HG02763 (cell line): ENCODE results near the gene IL13.
"Not testable (repeated sequence)": the region's sequence is repeated elsewhere in the genome, so short reads cannot be mapped to it uniquely, and the experiment has no call there.

ENCODE experiments used
- ATAC-seq: cut with Tn5 transposase; IDR thresholded peaks from one replicate; pipeline ENCODE4 v1.9.1; 2021; ENCODE audit warnings: mild to moderate bottlenecking, moderate library complexity; ENCODE audit not compliant: unreplicated experiment

Gene IL13

DNA sequence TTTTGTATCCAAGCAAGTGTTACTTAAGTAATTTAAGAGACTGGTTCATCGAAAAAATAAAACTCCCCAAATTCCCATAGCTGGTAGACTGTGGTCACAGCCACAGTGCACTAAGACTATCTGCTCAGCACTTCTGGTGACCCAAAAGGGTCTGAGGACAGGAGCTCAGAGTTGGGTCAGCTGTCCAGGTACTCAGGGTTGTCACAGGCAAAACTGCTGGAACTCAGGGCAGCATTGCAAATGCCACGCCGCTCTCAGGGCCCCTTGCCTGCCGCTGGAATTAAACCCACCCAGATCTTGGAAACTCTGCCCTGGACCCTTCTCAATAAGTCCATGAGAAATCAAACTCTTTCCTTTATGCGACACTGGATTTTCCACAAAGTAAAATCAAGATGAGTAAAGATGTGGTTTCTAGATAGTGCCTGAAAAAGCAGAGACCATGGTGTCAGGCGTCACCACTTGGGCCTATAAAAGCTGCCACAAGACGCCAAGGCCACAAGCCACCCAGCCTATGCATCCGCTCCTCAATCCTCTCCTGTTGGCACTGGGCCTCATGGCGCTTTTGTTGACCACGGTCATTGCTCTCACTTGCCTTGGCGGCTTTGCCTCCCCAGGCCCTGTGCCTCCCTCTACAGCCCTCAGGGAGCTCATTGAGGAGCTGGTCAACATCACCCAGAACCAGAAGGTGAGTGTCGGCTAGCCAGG is at the start of gene IL13:
IL13 (plus strand) TSS at position 498 of the 705 bp plus-strand sequence; CDS start at position 512, 14 bp downstream.
- ATAC-seq = no peak

DNA sequence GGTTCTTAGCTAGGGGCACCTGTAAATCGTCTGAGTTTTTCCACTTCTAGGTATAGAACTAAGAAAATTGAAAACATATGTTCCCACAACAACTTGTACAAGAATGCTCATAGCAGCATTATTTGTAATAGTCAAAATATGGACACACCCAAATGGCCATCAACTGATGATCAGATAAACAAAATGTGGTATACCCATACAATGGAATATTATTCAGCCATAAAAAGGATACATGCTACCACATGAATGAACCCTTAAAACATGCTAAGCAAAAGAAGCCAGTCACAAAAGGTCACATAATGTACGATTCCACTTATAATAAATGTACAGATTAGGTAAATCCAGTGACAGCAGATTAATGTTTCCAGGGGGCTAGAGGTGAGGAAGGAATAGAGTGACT is 46.0 kb upstream of the IL13 start:
- ATAC-seq = no peak

DNA sequence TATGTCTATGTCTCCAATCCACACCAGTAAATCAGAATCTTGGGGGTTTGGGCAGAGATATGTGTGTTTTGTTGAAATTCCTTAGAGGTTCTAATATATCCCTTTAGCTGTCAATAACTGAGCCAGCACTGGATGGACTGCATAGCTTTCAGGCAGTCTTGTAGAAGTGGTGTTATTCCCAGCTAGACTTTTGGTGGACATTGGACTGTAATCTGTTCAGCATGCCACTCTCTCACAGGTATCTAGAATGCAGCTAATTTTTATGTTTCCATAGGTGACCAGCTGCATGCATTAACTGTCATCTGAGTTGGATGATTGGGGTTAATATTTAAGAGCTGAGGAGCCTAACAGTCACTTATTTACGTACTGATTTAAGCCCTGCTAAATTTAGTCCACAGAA is 45.1 kb upstream of the IL13 start:
- ATAC-seq = no peak

DNA sequence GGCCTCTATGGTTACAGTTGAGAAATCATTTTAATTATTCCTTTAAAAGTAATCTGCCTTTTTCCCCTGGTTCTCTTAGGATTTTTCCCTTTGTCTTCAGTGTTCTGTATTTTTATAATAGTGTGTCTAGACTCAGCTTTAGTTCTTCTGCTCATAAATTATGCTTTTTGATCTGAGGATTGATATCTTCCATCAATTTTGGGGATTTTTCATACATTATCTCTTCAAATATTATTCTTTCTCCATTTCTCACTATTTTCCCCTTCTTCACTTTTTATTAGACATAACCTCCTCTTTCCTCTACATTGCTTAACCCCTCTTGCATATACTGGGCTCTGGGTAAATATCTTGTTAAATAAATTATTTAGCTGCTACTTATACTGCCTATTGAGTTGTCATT is 36.3 kb upstream of the IL13 start:
- no peak for ATAC-seq

DNA sequence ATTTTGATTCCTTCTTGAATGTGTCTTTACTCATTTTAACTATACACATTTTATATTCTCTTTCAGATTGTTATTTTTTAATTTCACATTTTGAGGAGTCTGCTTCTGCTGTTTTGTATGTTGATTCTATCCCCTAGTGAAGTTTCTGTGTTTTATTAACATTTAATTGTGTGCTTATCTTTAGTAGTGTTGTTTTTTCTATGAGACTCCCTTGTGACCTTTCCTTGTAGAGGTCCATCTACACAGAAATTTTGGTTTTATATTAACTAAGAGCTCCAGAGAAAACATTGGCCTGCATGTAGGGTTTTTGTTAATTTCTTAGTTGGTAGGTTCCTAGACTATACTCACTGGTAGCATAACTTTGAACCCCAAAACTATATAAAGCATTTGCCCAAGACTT is 35.4 kb upstream of the IL13 start:
- ATAC-seq = no peak

DNA sequence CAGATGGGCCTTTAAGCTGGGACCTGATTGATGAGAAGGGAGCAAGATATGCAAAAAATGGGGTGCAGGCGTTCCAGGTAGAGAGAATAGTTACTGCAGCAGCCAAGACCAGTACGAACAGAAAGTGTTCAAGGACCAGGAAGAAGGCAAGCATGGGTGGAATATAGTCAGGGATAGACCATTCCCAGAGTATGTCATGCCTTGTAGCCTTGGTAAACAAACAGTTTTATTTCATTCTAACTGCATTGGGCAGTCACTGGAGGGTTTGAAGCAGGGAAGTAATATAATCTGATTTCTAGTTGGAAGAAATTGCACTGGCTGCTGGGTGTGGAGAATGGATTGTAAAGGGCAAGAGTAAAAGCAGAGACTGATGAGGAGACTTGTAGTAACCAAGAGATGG is 30.5 kb upstream of the IL13 start:
- ATAC-seq = no peak

DNA sequence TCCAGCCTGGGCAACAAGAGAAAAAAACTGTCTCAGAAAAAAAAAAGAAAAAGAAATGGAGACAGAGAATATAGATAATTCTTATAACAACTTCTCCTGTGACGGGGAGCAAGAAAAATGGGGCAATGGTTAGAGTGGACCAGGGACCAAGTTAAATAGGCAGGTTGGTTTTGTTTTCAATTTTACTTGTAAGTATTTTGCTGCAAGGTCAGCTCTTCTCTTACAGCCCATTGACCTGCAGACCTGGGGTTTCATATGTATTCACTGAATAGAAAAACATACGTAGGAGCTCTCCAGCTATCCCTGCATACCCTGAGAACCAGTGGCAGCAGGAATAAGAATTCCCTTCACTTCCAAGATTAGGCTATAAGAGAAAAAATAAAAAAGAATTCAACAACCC is 29.2 kb upstream of the IL13 start:
- no peak for ATAC-seq

DNA sequence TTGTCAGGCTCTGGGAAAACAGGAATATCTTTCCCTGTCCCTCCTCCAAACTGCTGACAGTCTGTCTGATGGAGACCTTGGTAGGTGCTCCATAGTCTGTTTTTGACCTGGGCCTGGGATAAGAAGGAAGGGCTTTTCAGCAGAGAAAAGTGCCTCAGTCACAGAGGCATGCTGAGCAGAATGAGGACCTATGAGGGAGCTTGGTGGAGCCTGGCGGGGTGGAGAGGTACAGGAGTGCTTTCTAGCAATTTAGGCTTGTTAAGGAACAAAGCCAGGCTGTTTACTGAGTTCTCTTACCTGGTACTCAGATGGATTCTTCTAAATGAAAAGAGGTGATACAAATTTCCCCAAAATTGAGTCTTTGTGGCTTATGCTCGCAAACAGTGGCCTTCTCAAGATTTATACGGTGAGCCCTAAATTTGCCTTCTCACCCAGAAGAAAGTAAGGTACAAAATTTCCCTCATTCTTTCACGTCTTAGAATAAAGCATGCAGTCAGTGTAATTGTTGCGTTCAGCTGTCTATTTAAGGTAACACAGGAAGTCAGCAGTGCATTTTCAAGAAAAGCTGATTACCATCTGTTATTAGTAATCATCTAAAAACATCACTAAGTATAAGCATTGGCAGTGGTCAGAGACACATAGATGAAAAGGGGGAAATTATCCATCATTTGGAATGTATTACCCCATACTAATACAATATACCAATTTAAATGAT is 28.6 kb upstream of the IL13 start:
- peak; percentile 45 for ATAC-seq

DNA sequence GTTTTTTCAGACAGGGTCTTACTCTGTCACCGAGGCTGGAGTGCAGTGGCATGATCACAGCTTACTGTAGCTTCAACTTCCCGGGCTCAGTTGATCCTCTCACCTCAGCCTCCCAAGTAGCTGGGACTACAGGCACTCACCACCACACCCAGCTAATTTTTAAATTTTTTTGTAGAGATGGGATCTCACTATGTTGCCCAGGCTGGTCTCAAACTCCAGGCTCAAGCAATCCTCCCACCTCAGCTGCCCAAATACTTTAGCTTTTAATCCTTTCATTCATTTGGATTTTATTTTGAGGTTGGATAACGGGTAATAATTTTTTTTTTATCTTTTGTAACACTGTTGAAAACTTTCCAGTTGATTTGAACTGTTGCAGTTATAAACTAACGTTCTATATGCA is 24.4 kb upstream of the IL13 start:
- ATAC-seq = not testable (repeated sequence)

DNA sequence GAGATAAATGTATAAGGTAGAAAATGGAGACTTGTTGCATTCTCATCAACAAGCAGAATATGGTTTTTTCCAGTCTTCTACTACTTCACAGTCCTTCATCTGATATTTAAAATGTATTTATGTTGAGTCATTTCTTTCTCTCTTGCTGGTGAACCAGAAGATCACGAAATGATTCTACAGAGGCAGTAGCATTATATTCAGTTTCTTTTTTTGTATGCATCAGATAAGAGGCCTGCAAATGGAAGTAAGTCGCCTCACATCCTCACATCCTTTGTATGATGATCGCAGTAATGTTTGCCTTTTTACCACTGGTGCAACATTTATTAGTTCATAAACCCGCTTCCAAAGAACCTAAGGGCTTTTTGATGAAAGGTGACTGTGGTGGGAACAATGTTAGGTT is 22.1 kb upstream of the IL13 start:
- ATAC-seq = peak; percentile 30

DNA sequence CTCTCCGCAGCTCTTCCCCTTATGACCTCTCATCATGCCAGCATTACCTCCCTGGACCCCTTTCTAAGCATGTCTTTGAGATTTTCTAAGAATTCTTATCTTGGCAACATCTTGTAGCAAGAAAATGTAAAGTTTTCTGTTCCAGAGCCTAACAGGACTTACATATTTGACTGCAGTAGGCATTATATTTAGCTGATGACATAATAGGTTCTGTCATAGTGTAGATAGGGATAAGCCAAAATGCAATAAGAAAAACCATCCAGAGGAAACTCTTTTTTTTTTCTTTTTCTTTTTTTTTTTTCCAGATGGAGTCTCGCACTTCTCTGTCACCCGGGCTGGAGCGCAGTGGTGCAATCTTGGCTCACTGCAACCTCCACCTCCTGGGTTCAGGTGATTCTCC is 20.7 kb upstream of the IL13 start:
- no peak for ATAC-seq

DNA sequence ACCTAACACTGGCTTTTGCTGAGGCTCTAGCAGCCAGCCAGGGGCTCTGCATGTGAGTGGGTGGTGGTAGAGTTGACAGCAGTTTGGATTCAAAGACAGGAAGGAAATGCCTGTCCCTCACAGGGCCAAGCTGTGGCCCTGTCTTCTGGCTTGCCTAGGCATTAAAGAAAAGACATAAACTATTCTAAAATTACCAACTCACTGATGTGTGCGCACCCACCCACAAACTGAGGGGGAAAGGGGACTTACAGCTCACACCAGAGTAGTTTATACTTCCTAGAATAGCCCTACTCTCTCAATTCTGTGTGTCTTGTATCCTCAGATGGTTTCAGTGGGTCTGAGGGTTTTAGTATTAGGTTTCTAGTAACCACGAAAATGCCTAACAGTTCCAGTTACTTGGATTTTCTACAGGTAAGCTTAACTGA is 18.3 kb upstream of the IL13 start:
- peak; percentile 57 for ATAC-seq

DNA sequence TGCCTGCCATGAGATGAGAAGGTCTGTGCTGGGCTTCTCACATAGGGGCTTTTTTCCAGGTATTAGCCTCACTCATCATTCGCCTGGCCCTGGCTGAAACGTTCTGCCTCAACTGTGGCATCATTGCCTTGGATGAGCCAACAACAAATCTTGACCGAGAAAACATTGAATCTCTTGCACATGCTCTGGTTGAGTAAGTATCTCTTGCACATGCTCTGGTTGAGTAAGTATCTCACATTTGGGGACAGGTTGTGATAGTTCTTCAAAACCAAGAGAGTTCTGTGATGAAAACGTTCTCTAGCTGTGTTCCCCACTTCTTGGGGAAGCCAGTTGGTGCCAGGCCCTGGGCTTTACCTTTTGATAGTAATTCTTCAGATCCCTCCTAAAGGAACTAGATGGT is 17.4 kb upstream of the IL13 start:
- no peak for ATAC-seq

DNA sequence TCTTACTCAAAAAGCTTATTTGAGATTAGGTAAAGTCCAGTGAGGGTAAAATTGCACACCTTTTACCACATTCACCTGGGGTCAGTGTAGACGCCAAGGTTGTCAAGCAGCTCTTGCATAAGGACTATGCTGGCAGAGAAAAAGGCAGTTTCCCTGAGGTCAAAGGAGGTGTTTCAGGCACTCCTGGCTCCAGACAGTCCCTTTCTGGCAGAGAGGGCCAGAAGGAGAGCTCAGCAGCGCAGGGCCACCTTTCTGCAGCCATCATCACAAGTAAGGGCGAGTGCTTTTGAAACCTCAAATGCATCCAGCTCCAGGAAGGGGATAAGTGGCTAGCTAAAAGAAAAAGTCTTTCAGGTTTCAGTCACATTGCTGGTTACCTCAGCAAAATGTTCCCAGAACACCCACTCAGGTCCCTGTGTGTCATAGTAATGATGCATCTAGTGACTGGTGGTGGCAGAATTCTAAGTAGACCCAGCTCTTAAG is 16.7 kb upstream of the IL13 start:
- ATAC-seq = peak; percentile 34

DNA sequence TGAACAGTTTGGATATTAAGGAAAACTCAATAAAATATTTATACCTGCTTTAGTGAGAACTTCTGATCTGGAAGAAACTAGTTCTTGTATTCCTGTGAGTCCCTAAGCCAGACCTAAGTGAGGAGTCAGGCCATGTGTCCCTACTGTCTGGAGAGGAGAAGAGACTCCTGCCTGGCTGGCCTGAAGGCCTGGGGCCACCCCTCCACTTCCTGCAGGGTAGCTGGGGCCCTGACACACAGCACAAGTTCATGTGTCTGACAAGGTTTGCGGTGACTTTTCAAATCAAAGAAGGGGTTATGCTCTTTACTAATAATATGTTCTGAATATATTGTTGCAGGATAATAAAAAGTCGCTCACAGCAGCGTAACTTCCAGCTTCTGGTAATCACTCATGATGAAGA is 16.1 kb upstream of the IL13 start:
- ATAC-seq = no peak

DNA sequence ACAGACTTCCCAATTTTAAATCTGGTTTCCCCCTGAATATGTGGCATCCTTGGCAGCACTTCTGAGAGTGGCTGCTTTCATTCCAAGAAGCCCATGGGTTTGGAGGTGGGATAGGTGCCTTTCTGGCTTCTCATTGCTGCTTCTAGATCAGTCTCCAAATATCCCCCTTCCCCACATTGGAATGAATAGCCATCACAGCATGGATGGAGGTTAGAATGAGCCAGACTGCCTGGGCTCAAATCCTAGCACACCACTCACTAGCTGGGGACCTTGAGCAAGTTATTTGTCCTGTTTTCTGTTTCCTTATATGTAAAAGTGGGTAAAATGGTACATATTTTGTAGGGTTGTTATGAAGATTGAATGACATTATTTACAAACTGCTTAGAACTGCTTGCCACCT is 13.8 kb upstream of the IL13 start:
- ATAC-seq = no peak

DNA sequence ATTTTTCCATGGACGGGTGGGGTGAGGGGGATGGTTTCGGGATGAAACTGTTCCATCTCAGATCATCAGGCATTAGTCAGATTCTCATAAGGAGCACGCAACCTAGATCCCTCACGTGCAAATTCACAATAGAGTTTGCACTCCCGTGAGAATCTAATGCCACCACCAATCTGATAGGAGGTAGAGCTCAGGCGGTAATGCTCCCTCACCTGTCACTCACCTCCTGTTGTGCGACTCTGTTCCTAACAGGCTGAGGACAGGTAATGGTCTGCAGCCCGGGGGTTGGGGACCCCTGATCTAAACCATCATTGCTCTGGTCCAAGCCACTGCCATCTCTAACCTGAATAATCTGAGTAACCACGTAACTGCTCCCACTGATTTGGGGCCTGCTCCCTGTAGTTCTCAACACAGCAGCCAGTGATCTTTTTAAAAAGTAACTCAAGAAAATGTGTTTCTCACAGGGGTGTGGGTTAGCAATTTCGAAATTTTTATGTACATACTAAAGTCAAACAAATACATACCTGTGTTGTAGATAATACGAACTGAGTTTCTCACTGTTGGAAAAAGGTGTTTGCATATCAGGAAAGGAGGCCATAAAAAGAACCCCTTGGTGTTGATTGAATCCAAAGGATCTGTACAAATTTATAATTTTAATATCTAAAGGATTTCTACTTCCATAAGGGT is 11.2 kb upstream of the IL13 start:
- no peak for ATAC-seq

DNA sequence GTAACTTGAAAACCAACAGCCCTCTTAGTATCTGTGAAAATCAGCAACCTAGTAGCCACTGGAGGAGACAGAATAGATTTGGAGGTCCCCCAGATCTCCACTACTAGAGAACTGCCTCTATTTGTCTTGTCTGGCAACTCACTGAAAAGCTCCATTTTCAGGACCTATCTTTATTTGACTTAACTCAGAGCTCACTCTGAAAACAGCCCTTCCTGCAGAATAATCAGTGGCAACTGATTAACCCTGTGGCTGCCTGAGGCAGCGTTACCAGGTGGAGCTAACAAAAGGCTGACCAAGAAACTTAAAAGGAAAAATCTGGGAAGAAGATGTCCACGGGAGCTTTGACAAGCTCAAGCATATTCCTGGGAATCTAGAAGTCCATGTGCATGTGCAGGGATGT is 10.5 kb upstream of the IL13 start:
- ATAC-seq = no peak

DNA sequence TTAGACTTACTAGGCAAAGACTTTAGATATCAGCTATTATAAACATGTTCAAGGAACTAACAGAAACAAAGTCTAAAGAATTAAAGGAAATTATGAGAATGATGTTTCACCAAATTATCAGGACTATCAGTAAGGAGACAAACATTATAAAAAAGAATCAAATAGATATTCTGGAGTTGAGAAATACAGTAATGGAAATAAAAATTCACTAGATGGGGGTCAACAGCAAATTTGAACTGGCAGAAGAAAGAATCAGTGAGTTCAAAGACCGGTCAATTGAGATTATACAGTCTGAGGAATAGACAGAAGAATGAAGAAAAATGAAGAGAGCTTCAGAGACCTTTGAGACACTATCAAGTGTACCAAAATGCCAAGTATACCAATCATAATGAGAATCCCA is 9.6 kb upstream of the IL13 start:
- no peak for ATAC-seq

DNA sequence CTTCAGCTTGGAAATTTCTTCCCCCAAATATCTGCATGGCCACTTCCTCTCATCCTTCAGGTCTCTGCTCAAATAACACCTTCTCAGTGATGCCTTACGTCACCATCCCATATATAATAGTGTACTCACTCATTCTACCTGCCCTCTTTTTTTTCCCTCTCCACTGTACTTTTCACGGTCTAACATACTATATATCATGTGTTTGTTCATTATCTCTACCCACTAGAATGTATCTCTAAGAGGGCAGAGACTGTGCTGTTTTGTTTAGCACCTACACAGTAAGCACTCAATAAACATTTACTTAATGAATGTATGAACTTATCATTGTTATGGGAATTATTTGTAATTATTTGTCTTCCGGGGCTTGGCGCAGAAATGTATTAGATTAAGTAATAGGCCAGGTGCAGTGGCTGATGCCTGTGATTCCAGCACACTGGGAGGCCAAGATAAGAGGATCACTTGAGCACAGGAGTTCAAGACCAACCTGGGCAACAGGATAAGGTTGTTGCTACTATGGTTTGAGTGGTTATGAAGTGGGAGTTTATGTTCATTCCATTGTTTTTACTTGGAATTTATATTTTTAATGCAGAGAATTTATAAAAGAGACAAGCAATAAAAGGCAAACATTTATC is 6.0 kb upstream of the IL13 start:
- ATAC-seq = no peak

DNA sequence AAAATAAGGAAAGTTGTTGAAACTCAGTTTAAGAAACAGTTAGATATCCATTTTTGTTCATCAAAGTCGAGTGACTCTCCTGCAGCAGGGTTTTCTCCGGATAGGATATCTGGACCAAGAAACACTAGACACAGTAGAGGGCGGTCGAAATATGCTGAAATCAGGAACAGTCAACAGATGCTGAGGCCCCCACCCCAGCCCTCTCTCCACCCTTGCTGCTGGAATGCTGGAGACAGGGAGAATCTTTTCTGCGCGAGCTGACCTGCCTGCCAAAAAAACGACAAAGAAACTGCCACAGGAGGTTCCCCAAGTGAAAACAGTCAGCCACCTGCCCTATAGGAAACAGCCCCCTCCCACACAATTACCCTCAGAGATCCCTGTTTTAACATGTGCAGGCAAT is 4.3 kb upstream of the IL13 start:
- ATAC-seq = no peak
